Neutrophil (primary cell): Measurements from ENCODE around the gene GGTLC1.
A peak's percentile ranks its signal among the peaks of the same experiment; 100 is the strongest.

ENCODE experiments used
- H3K27ac ChIP-seq: fragments of 200-600 bp; sonication (generic); 2 replicates; pipeline ENCODE4 v1.5.1; 2016; ENCODE audit warnings: mild to moderate bottlenecking, moderate library complexity
- H3K27me3 ChIP-seq: fragments of 200-600 bp; sonication (generic); 2 replicates; pipeline ENCODE4 v1.6.0; 2016; ENCODE audit warnings: mild to moderate bottlenecking
- H3K36me3 ChIP-seq: fragments of 200-600 bp; sonication (generic); 2 replicates; pipeline ENCODE4 v1.5.1; 2017
- H3K4me1 ChIP-seq, 2 experiments: fragments of 200-600 bp in 1 of 2; sonication (generic) in 1 of 2; 1 replicate in 1 of 2; 2 replicates in 1 of 2; pipeline versions ENCODE4 v1.5.1 to v1.6.1; 2013 to 2016; ENCODE audit warnings: low read depth in 1 of 2, low read length in 1 of 2, mild to moderate bottlenecking in 1 of 2, moderate library complexity in 1 of 2; ENCODE audit not compliant: control insufficient read depth in 1 of 2, insufficient read depth in 1 of 2
- H3K4me3 ChIP-seq, 2 experiments: fragments of 200-600 bp in 1 of 2; sonication (generic) in 1 of 2; 1 replicate in 1 of 2; 2 replicates in 1 of 2; pipeline ENCODE4 v1.5.1; 2013 to 2016; ENCODE audit warnings: low read depth in 1 of 2, low read length in 1 of 2, mild to moderate bottlenecking in 1 of 2, moderate library complexity in 1 of 2
- H3K9me3 ChIP-seq: fragments of 200-600 bp; sonication (generic); 2 replicates; pipeline ENCODE4 v1.5.1; 2016
- TF ChIP-seq, protein P1 (sequence below): fragments of 200-600 bp; sonication (generic); IDR thresholded peaks from 2 replicates; pipeline ENCODE4 v1.5.1; 2016; ENCODE audit warnings: antibody characterized with exemption

Gene GGTLC1

DNA sequence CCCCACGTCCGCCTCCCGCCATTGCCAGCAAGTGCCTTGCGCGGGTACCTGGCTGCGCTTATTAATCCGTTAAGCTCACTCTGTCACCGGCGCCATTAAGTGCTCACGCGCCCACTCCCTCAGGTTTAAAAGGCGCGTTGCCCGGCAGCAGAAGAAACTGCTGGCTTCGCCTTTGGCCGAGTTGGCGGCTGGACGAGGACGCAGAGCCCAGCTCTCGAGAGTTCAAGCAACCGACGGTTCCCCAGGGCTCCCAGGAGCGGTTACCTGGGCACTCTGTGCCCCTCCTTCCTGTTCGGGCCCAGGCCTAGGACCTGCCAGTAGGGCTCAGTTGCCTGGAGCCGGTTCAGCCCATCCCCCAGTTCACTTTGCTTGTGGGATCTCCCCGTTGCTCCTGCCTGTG, at the start of gene GGTLC1:
Gene GGTLC1, minus strand, starts transcription at position 219 of the 400 bp plus-strand sequence. CDS start 2,168 bp downstream, outside the sequence.
- Histone ChIP-seq H3K4me3 (no peak within 1 kb of the TSS), H3K27me3 (no peaks in the 10 kb centered on the region), H3K9me3 (no peaks in the 10 kb centered on the region), H3K4me1 (no peaks in the 10 kb centered on the region), H3K36me3 (no peaks in the 10 kb centered on the region), H3K27ac (no peak within 1 kb of the TSS)
- TF ChIP-seq, protein P1, sequence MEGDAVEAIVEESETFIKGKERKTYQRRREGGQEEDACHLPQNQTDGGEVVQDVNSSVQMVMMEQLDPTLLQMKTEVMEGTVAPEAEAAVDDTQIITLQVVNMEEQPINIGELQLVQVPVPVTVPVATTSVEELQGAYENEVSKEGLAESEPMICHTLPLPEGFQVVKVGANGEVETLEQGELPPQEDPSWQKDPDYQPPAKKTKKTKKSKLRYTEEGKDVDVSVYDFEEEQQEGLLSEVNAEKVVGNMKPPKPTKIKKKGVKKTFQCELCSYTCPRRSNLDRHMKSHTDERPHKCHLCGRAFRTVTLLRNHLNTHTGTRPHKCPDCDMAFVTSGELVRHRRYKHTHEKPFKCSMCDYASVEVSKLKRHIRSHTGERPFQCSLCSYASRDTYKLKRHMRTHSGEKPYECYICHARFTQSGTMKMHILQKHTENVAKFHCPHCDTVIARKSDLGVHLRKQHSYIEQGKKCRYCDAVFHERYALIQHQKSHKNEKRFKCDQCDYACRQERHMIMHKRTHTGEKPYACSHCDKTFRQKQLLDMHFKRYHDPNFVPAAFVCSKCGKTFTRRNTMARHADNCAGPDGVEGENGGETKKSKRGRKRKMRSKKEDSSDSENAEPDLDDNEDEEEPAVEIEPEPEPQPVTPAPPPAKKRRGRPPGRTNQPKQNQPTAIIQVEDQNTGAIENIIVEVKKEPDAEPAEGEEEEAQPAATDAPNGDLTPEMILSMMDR: no peak

DNA sequence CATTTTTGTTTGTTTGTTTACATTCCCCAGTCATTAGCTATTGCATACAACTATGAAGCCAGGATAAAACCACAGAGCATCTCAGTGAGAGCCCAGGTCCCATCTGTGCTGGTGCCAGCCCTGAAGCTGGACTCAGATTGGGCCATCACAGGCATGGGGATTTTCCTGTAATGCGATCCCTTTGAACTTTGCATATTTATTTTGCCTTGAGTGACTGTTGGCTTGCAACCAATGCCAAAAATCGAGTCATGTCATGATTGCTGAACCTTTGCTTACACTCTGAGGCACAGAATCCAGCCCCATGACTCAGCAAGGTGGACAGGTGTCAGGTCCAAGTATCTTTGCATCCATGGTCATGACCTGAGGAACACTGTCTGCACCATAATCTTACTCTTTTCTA, 46.2 kb upstream of the GGTLC1 start:
- Histone ChIP-seq H3K4me3 (no peak overlapping the region), H3K27me3 (no peaks in the 10 kb centered on the region), H3K9me3 (no peaks in the 10 kb centered on the region), H3K27ac (no peak overlapping the region), H3K4me1 (peaks cover 0 to 17% of the 10 kb centered on the region in 2 experiments), H3K36me3 (no peaks in the 10 kb centered on the region)
- TF ChIP-seq, protein P1: no peak

DNA sequence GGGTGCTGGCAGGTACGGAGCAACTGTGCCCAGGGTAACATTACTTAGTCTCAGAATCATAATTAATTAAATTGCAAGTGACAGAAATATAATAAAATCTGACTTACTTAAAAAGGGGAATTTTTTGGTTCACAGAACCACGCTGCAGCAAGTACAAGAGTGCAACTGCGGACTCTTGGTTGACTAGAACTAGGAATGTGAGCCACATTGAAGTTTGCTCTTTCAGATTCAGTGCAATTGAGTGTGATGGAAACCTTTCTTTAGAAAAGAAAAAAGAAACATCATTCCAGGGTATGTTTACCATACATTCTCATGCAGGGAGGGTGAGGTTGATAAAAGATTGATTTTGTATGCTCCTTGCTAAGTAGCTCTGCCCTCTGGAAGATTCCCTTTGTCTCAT, 45.0 kb upstream of the GGTLC1 start:
- H3K4me3 ChIP-seq: no peak overlapping the region
- peaks cover 0 to 17% of the 10 kb centered on the region in 2 experiments for H3K4me1 ChIP-seq
- TF ChIP-seq, protein P1: no peak
- no peaks in the 10 kb centered on the region for H3K9me3 ChIP-seq
- H3K27me3 ChIP-seq: no peaks in the 10 kb centered on the region
- no peaks in the 10 kb centered on the region for H3K36me3 ChIP-seq
- H3K27ac ChIP-seq: peak overlapping the region; percentile 77

DNA sequence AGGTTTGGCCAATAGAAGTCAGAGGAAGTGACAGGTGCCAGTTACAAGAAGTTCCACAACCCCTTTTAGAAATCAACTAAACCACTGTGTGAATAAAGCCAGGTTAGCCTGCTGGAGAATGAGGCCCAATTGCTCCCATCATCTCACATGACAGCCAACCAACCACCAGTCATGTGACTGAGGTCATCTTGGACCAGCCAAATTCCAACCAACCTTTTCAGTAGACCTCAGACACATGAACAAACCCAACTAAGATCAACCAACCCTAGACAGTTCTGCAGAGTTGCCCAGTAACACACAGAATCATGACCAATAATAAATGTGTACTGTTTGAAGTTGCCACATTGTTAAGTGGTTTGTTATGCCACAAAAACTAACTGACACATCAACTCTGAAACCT, 44.6 kb upstream of the GGTLC1 start:
- TF ChIP-seq, protein P1: no peak
- Histone ChIP-seq H3K9me3 (no peaks in the 10 kb centered on the region), H3K4me1 (peaks cover 0 to 17% of the 10 kb centered on the region in 2 experiments), H3K27ac (peak overlapping the region; percentile 77), H3K36me3 (no peaks in the 10 kb centered on the region), H3K27me3 (no peaks in the 10 kb centered on the region), H3K4me3 (no peak overlapping the region)

DNA sequence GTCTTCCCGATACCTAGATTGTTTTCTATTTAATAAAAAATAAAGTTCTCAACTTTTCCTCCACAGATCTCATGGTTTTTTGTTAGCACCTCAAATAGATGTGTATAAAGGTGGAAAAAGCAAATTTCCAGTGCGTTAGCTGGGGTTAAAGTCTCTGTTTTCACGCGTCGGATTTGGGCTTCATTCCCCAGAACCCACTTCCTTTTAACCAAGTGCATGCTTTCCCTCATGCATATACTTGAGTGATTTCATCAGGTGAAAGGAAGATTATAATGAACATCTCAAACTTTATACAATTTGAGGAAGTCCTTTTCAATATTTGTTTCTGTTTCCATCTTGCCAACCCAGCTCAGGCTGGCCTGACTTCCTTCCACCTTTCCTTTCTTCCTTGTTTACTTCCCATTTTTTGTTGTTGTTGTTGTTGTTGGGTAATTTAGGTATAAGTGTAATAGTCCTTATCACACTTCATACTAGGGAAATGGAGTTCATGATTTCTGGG, 43.9 kb upstream of the GGTLC1 start:
- Histone ChIP-seq H3K4me1 (peaks cover 0 to 20% of the 10 kb centered on the region in 2 experiments), H3K27me3 (no peaks in the 10 kb centered on the region), H3K9me3 (no peaks in the 10 kb centered on the region), H3K27ac (peak overlapping the region; percentile 77), H3K4me3 (no peak overlapping the region), H3K36me3 (no peaks in the 10 kb centered on the region)
- TF ChIP-seq, protein P1: no peak
